ENCODE data around the gene DNAI4.

- no peak for TF ChIP-seq CTCF (IDR thresholded peaks at IDR 0.05)
- no peak for TF ChIP-seq ZFX (IDR thresholded peaks at IDR 0.05; ENCODE audit: borderline replicate concordance)
These were observed 76.5 kb downstream of the DNAI4 start for GRCh38 chr1:66848193-66848592.

Measured in 22Rv1 (cell line).